ENCODE results near the gene SAMM50.

SAMM50 gene

GRCh38 chr22:43996981-43997265 is 41.7 kb downstream of the SAMM50 start:
- Histone ChIP-seq H3K27me3 (ENCODE audit: control insufficient read depth, insufficient read depth, low read length) (no peaks in the 10 kb centered on the region), H3K9ac (ENCODE audit: low read length) (no peak overlapping the region), H3K4me3 (ENCODE audit: low read length) (no peak overlapping the region), H3K9me3 (ENCODE audit: control insufficient read depth, low read depth, low read length) (no peaks in the 10 kb centered on the region), H3K36me3 (ENCODE audit: control insufficient read depth, low read depth, low read length) (peaks cover 21% of the 10 kb centered on the region), H3K4me1 (ENCODE audit: control insufficient read depth, low read depth, low read length) (peaks cover 3% of the 10 kb centered on the region), H3K27ac (ENCODE audit: low read length) (no peak overlapping the region)

DNA sequence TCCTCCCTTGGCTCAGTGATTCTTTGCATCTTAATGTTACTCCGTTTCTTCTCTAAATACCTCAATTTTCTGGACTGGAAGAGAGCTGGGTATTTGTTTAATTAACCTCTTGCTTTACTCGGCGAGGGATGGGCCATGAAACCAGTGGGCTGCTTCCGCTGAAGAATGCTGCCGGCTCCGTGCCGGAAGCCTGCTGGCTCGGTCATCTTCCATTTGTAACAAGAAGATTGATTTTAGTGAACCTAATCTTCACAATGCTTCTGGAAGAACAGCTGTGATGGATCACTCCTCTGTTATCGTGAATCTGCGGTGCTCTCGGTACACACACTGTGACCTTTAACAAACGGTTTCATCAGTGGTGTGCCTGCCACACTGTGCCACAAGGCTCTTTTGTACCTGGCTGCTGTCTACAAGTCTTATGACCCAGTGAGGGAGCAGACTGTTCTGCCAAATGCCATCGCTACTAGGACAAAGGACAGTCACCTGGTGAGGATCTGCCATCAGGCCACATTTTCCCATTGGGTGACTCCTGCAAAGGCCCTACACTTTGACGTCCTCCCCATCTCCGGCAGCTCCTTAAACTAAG is 43.5 kb downstream of the SAMM50 start:
- no peaks in the 10 kb centered on the region for H3K27me3 ChIP-seq (ENCODE audit: control insufficient read depth, insufficient read depth, low read length)

DNA sequence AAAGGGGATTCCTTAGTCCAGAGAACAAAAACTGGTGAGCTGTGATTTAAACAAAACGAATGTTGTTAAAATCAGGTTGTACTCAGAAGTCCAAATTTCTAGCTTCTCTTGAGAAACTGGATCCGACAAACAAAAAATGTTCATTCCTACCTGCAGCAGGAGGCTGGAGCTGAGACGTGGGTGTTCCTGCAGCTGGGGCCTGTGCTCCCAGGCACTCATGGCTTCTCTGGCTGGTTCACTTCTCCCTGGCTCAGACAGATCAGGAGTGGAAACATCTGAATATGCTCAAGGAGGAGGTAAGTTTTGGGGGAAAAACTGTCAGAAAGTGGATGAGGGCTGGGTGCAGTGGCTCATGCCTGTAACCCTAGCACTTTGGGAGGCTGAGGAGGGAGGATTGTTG is 44.1 kb downstream of the SAMM50 start:
- H3K9me3 ChIP-seq (ENCODE audit: control insufficient read depth, low read depth, low read length): no peaks in the 10 kb centered on the region
- H3K9ac ChIP-seq (ENCODE audit: low read length): no peak overlapping the region
- no peaks in the 10 kb centered on the region for H3K27me3 ChIP-seq (ENCODE audit: control insufficient read depth, insufficient read depth, low read length)
- H3K4me1 ChIP-seq (ENCODE audit: control insufficient read depth, low read depth, low read length): peaks cover 3% of the 10 kb centered on the region
- peaks cover 10% of the 10 kb centered on the region for H3K36me3 ChIP-seq (ENCODE audit: control insufficient read depth, low read depth, low read length)
- no peak overlapping the region for H3K4me3 ChIP-seq (ENCODE audit: low read length)
- no peak overlapping the region for H3K27ac ChIP-seq (ENCODE audit: low read length)

More for the DNA sequence above, 43.5 kb downstream of the SAMM50 start:
- Histone ChIP-seq H3K9ac (ENCODE audit: low read length) (no peak overlapping the region), H3K36me3 (ENCODE audit: control insufficient read depth, low read depth, low read length) (peaks cover 14% of the 10 kb centered on the region), H3K4me3 (ENCODE audit: low read length) (no peak overlapping the region), H3K27ac (ENCODE audit: low read length) (no peak overlapping the region), H3K9me3 (ENCODE audit: control insufficient read depth, low read depth, low read length) (no peaks in the 10 kb centered on the region), H3K4me1 (ENCODE audit: control insufficient read depth, low read depth, low read length) (peaks cover 3% of the 10 kb centered on the region)

- Histone ChIP-seq H3K36me3 (ENCODE audit: control insufficient read depth, low read depth, low read length) (peaks cover 10% of the 10 kb centered on the region), H3K27ac (ENCODE audit: low read length) (no peak overlapping the region), H3K27me3 (ENCODE audit: control insufficient read depth, insufficient read depth, low read length) (no peaks in the 10 kb centered on the region), H3K4me1 (ENCODE audit: control insufficient read depth, low read depth, low read length) (peaks cover 3% of the 10 kb centered on the region), H3K9ac (ENCODE audit: low read length) (no peak overlapping the region), H3K4me3 (ENCODE audit: low read length) (no peak overlapping the region), H3K9me3 (ENCODE audit: control insufficient read depth, low read depth, low read length) (no peaks in the 10 kb centered on the region)
Observed at GRCh38 chr22:44000123-44000522, 44.9 kb downstream of the SAMM50 start.

- H3K4me3 ChIP-seq (ENCODE audit: low read length): no peak overlapping the region
- peaks cover 3% of the 10 kb centered on the region for H3K4me1 ChIP-seq (ENCODE audit: control insufficient read depth, low read depth, low read length)
- H3K36me3 ChIP-seq (ENCODE audit: control insufficient read depth, low read depth, low read length): peaks cover 6% of the 10 kb centered on the region
- H3K9me3 ChIP-seq (ENCODE audit: control insufficient read depth, low read depth, low read length): no peaks in the 10 kb centered on the region
- no peak overlapping the region for H3K9ac ChIP-seq (ENCODE audit: low read length)
- H3K27ac ChIP-seq (ENCODE audit: low read length): no peak overlapping the region
- H3K27me3 ChIP-seq (ENCODE audit: control insufficient read depth, insufficient read depth, low read length): no peaks in the 10 kb centered on the region
Observed at GRCh38 chr22:44001521-44001920, 46.3 kb downstream of the SAMM50 start.

GRCh38 chr22:44002324-44002723 is 47.1 kb downstream of the SAMM50 start:
- Histone ChIP-seq H3K4me1 (ENCODE audit: control insufficient read depth, low read depth, low read length) (no peaks in the 10 kb centered on the region), H3K27ac (ENCODE audit: low read length) (no peak overlapping the region), H3K9ac (ENCODE audit: low read length) (no peak overlapping the region), H3K9me3 (ENCODE audit: control insufficient read depth, low read depth, low read length) (no peaks in the 10 kb centered on the region), H3K36me3 (ENCODE audit: control insufficient read depth, low read depth, low read length) (peaks cover 4% of the 10 kb centered on the region), H3K4me3 (ENCODE audit: low read length) (no peak overlapping the region), H3K27me3 (ENCODE audit: control insufficient read depth, insufficient read depth, low read length) (no peaks in the 10 kb centered on the region)

DNA sequence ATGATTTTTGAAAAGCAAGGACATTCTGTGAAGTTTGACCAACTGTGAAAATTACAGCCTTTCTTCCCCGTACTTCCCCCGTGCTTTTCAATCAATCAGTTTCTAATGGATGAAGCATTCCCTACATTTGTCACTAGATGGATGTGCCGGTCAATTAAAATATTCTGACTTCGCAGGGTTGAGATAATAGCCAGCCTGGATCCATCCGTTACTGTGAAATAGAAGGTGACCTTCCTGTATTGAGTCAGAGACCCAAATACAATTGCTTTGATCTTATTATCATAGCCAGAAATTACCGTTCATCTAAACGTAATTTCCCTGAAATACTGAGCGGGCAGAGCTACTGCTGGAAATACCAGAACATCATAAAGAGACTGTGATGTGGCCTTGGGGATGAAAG is 47.8 kb downstream of the SAMM50 start:
- Histone ChIP-seq H3K9me3 (ENCODE audit: control insufficient read depth, low read depth, low read length) (no peaks in the 10 kb centered on the region), H3K4me3 (ENCODE audit: low read length) (no peak overlapping the region), H3K9ac (ENCODE audit: low read length) (no peak overlapping the region), H3K4me1 (ENCODE audit: control insufficient read depth, low read depth, low read length) (no peaks in the 10 kb centered on the region), H3K36me3 (ENCODE audit: control insufficient read depth, low read depth, low read length) (peaks cover 4% of the 10 kb centered on the region), H3K27me3 (ENCODE audit: control insufficient read depth, insufficient read depth, low read length) (no peaks in the 10 kb centered on the region), H3K27ac (ENCODE audit: low read length) (no peak overlapping the region)

GRCh38 chr22:44003405-44004103 is 48.3 kb downstream of the SAMM50 start:
- Histone ChIP-seq H3K36me3 (ENCODE audit: control insufficient read depth, low read depth, low read length) (peaks cover 4% of the 10 kb centered on the region), H3K9ac (ENCODE audit: low read length) (no peak overlapping the region), H3K27ac (ENCODE audit: low read length) (no peak overlapping the region)

DNA sequence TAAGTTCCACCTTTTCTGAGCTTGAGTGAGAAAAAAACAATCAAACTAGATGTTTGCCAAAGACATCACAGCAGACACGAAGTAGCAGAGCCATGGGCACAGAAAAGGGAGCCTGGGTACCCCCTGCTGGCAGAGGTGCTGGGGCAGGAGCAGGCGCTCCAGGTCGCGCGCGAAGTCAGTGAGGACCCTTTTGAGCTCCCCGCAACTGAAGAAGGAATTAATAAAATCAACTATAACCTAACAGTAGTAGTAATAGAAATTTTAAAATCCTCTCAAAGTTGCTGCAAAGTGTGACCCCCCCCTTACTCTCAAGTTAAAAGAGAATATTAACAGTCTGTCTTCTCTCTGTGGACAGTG is 48.8 kb downstream of the SAMM50 start:
- H3K27me3 ChIP-seq (ENCODE audit: control insufficient read depth, insufficient read depth, low read length): no peaks in the 10 kb centered on the region
- H3K4me1 ChIP-seq (ENCODE audit: control insufficient read depth, low read depth, low read length): no peaks in the 10 kb centered on the region
- no peak overlapping the region for H3K27ac ChIP-seq (ENCODE audit: low read length)
- no peak overlapping the region for H3K9ac ChIP-seq (ENCODE audit: low read length)
- H3K4me3 ChIP-seq (ENCODE audit: low read length): no peak overlapping the region
- peaks cover 4% of the 10 kb centered on the region for H3K36me3 ChIP-seq (ENCODE audit: control insufficient read depth, low read depth, low read length)
- H3K9me3 ChIP-seq (ENCODE audit: control insufficient read depth, low read depth, low read length): no peaks in the 10 kb centered on the region

More at GRCh38 chr22:44003405-44004103, 48.3 kb downstream of the SAMM50 start:
- no peaks in the 10 kb centered on the region for H3K27me3 ChIP-seq (ENCODE audit: control insufficient read depth, insufficient read depth, low read length)
- no peak overlapping the region for H3K4me3 ChIP-seq (ENCODE audit: low read length)
- H3K9me3 ChIP-seq (ENCODE audit: control insufficient read depth, low read depth, low read length): no peaks in the 10 kb centered on the region
- no peaks in the 10 kb centered on the region for H3K4me1 ChIP-seq (ENCODE audit: control insufficient read depth, low read depth, low read length)

GRCh38 chr22:44005524-44005923 is 50.3 kb downstream of the SAMM50 start:
- no peaks in the 10 kb centered on the region for H3K9me3 ChIP-seq (ENCODE audit: control insufficient read depth, low read depth, low read length)
- H3K27ac ChIP-seq (ENCODE audit: low read length): no peak overlapping the region
- no peaks in the 10 kb centered on the region for H3K36me3 ChIP-seq (ENCODE audit: control insufficient read depth, low read depth, low read length)
- H3K27me3 ChIP-seq (ENCODE audit: control insufficient read depth, insufficient read depth, low read length): no peaks in the 10 kb centered on the region
- H3K4me1 ChIP-seq (ENCODE audit: control insufficient read depth, low read depth, low read length): no peaks in the 10 kb centered on the region
- no peak overlapping the region for H3K9ac ChIP-seq (ENCODE audit: low read length)
- H3K4me3 ChIP-seq (ENCODE audit: low read length): no peak overlapping the region

GRCh38 chr22:44012162-44012561 is 56.9 kb downstream of the SAMM50 start:
- no peak overlapping the region for H3K4me3 ChIP-seq (ENCODE audit: low read length)
- no peaks in the 10 kb centered on the region for H3K9me3 ChIP-seq (ENCODE audit: control insufficient read depth, low read depth, low read length)
- H3K4me1 ChIP-seq (ENCODE audit: control insufficient read depth, low read depth, low read length): no peaks in the 10 kb centered on the region
- H3K9ac ChIP-seq (ENCODE audit: low read length): no peak overlapping the region
- no peaks in the 10 kb centered on the region for H3K27me3 ChIP-seq (ENCODE audit: control insufficient read depth, insufficient read depth, low read length)
- H3K36me3 ChIP-seq (ENCODE audit: control insufficient read depth, low read depth, low read length): no peaks in the 10 kb centered on the region
- no peak overlapping the region for H3K27ac ChIP-seq (ENCODE audit: low read length)

GRCh38 chr22:44012591-44012990 is 57.3 kb downstream of the SAMM50 start:
- no peak overlapping the region for H3K9ac ChIP-seq (ENCODE audit: low read length)
- H3K9me3 ChIP-seq (ENCODE audit: control insufficient read depth, low read depth, low read length): no peaks in the 10 kb centered on the region
- no peak overlapping the region for H3K27ac ChIP-seq (ENCODE audit: low read length)
- no peaks in the 10 kb centered on the region for H3K27me3 ChIP-seq (ENCODE audit: control insufficient read depth, insufficient read depth, low read length)
- H3K4me1 ChIP-seq (ENCODE audit: control insufficient read depth, low read depth, low read length): no peaks in the 10 kb centered on the region
- no peaks in the 10 kb centered on the region for H3K36me3 ChIP-seq (ENCODE audit: control insufficient read depth, low read depth, low read length)
- no peak overlapping the region for H3K4me3 ChIP-seq (ENCODE audit: low read length)

All from iPS-18a (cell line).